ENCODE data around the gene TGFB2.

Gene TGFB2

GRCh38 chr1:218392780-218393179, 47.6 kb downstream of the TGFB2 start:
- no peak for DNase-seq (ENCODE audit: low spot score)

- no peak for DNase-seq (ENCODE audit: low spot score)
Observed at GRCh38 chr1:218394416-218394815, 49.3 kb downstream of the TGFB2 start.

GRCh38 chr1:218394989-218395388, 49.9 kb downstream of the TGFB2 start:
- no peak for DNase-seq (ENCODE audit: low spot score)

- DNase-seq (ENCODE audit: low spot score), result no peak
Observed at GRCh38 chr1:218395916-218396315, 50.8 kb downstream of the TGFB2 start.

DNA sequence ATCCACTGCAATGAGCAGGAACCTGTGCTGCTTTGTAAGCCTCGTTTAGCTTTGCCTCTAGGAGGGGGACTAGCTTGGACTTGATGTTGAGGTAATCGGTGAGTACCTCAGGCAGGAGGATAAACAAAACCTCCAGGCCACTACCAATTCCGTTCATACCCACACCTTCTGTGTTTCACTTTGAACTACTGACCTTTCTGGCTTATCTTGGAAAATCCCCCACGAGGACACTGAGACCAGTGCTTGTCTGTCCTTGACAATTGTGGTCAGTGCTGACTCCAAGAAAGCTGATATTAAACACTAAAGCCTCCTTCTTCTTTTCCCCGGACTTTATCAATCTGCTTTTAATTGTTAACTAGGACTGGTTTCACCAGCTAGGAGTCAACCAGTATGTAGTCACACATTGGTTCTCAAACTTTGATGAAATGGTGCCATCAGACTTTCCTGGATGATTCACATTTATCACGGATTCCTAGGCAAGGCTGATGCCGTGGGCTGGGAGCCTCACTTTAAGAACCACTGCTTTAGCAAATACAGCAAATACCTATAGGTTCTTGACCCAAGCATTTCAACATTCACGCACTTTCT, 52.7 kb downstream of the TGFB2 start:
- no peak for DNase-seq (ENCODE audit: low spot score)

DNA sequence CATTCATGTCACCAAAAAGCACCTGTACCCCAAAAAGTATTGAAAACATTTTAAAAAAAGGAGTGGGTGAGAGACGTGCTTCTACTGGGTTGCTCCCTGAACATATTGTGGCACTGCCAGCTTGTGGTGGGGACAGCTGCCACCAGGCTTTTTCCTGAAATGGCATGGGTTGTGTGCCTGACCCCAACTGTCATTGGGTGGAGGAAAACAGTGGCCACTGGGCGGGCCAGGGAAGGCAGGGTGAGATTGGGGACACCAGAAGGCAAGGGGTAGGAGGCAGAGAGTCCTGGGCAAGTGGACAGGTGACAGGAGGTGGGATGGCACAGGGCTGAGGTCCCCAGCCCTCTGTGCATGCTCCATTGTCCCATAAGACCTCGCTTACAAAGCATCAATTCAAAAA, 55.5 kb downstream of the TGFB2 start:
- DNase-seq (ENCODE audit: low spot score), result no peak

GRCh38 chr1:218401441-218401997, 56.4 kb downstream of the TGFB2 start:
- DNase-seq (ENCODE audit: low spot score), result no peak

DNA sequence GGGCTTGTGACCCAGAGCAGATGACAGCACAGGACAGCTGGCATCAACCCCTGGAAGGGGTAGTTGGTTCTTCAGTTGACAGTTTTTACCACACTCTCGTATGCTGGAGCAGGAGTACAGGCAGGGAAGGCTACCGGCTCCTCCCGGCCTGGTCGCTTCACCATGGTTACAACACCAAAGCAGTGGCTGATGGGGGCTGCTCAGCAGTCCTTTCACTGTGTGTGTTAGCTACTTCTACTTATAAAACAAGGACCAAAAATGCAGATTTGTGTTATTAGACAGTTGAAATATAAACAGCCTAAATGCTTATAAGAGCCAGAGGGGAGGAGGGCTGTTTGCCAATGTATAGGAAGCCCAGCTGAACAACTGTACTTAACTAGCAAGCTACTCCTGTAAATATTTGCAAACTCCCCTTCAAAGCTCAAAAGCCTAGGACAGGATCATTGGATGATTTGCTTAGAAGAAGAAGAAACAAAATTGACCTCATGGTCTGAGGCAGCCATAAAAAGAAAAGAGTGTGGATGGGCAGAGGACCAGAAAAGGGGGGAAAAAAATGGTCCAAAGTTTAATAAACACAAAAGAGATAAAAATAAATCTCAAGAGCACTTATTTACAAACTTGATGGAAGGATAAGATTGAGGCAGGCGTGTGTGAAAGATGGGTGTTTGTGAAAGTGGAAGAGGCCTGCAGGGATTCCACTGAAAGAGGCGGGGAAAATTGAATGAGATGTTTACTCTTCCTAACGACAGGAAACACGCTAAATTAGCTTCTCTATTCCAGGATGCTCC, 57.1 kb downstream of the TGFB2 start:
- no peak for DNase-seq (ENCODE audit: low spot score)

- no peak for DNase-seq (ENCODE audit: low spot score)
Observed at GRCh38 chr1:218402786-218403120, 57.6 kb downstream of the TGFB2 start.

DNA sequence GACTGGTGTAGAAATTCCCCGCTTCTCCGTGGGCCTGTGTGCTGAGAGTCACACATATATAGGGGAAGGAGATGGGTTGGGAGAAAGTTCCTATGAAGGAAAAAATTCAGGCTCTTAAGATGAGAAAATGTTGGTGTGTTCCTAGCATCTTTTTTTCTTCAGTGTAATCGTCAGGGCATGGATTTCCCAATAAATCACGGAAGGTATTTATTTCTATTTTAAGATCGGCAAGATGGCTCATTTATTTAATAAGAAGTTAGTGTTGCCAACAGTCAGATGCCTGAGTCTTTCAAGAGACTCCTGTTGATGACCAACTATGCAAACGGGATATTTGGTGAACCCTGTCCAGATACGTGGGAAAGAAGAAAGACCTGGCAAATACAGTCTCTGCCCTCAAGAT, 58.2 kb downstream of the TGFB2 start:
- DNase-seq (ENCODE audit: low spot score), result no peak

- no peak for DNase-seq (ENCODE audit: low spot score)
Observed at GRCh38 chr1:218407630-218408029, 62.5 kb downstream of the TGFB2 start.

- no peak for DNase-seq (ENCODE audit: low spot score)
Observed at GRCh38 chr1:218408135-218408534, 63.0 kb downstream of the TGFB2 start.

DNA sequence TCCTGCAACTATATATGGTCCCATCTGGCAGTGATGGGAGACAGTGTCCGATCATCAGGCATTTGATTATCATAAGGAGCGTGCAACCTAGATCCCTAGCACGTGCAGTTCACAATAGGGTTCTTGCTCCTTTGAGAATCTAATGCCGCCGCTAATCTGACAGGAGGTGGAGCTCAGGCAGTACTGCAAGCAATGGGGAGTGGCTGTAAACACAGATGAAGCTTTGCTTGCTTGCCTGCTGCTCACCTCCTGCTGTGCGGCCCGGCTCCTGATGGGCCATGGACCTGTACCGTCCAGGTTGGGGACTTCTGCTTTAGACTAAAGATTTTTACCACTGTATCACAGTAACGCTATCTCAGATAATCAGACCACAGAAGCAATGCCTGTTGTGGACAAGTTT, 63.8 kb downstream of the TGFB2 start:
- no peak for DNase-seq (ENCODE audit: low spot score)

- DNase-seq (ENCODE audit: low spot score), result no peak
Observed at GRCh38 chr1:218409946-218410510, 64.9 kb downstream of the TGFB2 start.

GRCh38 chr1:218411101-218411500, 66.0 kb downstream of the TGFB2 start:
- DNase-seq (ENCODE audit: low spot score), result no peak

- no peak for DNase-seq (ENCODE audit: low spot score)
Observed at GRCh38 chr1:218412171-218412570, 67.0 kb downstream of the TGFB2 start.

DNA sequence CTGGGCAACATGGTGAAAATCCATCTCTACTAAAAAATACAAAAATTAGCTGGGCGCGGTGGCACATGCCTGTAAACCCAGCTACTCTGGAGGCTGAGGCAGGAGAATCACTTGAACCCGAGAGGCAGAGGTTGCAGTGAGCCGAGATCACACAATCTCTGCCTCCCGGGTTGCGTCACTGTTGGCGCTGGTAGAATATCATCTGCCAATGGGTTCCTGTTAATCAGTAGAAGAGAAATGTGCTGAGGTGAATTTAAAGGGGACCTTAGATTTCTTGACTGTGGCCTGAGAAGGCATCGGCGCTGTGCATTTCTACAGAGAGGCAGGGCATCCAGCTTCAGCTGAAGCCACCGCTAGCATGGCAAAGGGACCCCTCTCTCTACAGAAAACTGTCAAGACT, 68.0 kb downstream of the TGFB2 start:
- no peak for DNase-seq (ENCODE audit: low spot score)

DNA sequence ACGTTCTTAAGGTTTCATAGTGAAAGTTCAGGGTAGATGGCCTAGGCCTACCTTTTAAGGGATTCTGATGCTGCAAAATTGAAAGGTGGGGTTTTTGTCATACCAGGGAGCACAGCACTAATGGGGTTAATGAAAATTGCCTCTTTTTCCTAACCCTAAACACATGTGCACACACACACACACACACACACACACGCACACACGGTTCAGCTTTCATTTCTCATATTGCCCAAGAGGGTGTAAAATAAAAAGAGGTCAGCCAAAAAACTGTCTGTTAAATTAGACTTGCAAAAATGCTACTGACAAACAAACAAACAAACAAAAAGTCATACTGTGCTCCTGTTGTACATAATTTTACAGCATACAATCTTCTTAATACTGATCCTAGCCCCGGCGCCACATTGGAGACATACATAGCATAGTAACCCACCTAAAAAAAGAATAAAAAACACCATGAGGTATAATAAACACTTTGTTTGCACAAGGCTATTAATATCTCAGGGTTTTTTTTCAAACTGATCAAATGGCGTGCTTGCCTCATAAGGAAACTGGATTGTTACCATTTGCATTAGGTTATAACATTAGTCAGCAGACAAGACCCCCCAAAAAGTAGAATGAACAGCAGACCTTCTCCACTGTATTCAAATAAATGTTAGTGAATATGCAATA, 69.1 kb downstream of the TGFB2 start:
- DNase-seq (ENCODE audit: low spot score), result no peak

- no peak for DNase-seq (ENCODE audit: low spot score)
Observed at GRCh38 chr1:218415726-218416125, 70.6 kb downstream of the TGFB2 start.

GRCh38 chr1:218421531-218421930, 76.4 kb downstream of the TGFB2 start:
- no peak for DNase-seq (ENCODE audit: low spot score)

- DNase-seq (ENCODE audit: low spot score), result no peak
Observed at GRCh38 chr1:218424502-218424901, 79.4 kb downstream of the TGFB2 start.

DNA sequence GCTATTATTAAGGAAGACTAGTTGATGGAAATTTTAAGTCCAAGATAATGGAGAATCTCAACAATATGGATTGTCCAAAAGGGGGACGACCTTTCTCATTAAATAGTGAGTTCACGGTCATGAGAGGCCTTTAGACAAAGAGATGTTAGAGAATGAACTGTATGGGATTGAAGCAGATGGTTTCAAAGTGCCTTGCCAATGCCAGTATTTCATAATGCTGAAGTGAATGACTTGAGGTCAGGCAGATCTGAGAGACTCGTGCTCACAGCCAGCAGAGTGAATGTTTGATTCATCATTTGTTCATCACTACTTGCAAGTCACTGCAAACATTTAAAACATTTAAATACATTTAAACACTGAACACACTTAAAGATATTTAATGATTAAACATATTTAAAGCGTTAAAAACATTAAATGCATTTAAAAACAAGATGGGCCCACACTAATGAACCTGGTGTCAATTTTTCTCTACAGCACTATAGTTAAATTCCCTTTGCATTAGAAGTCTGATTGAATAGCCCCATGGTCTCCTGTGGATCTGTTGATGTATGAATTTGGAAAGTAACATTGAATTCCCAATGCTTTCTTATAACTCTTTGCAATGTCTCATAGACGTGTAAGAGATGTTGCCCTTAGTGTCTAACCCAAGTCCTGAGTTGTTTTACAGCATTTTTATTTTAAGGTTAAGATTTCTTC, 80.7 kb downstream of the TGFB2 start:
- DNase-seq (ENCODE audit: low spot score), result no peak
